ENCODE data around the gene RHOC. TPM values are rescaled to one million over a fixed set of nuclear protein-coding genes. Genes with fewer than 3 reads are reported as not detected.

The RHOC gene
- total RNA-seq, 2 experiments from 2014 or later, result 23.1 to 43.3 TPM

DNA sequence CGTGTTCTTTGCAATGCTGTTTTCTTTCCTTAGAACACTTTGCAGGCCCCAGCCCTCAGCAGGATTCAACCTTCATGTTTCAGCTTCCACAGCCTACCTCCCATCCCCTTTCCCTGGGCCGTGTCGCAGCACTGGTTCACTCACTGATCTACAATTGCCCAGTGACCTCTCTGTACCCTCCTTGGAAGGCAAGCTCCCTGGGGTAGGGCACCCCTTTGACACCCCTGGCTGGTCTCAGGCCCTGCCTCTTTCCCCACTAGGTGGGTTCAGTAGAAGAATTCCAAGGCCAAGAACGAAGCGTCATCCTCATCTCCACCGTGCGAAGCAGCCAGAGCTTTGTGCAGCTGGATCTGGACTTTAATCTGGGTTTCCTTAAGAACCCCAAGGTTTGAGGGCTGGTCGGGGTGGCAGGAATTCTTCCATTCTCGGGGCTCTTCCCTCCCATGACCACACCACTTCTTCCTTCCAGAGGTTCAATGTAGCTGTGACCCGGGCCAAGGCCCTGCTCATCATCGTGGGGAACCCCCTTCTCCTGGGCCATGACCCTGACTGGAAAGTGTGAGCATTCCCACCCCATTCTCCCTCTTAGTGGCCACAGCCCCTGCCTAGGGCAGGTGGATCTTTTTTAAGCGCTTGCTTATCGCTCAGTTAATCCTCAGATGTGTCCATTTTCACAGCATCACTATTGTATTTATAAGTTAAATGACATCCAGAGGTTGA is 7.3 kb downstream of the RHOC start:
- no peaks in the 10 kb centered on the region for H3K36me3 ChIP-seq (ENCODE audit: insufficient read depth, low read length)
- no peak overlapping the region for H3K4me3 ChIP-seq (ENCODE audit: low read depth, low read length, poor library complexity, severe bottlenecking)
- ChIA-PET POLR2A (interaction anchor here (0.9 to 1.2 kb wide), 2 partner anchors 10 to 15 kb away, joined by 3 to 4 read pairs; partner anchors contain the start of gene PPM1J), CTCF (ENCODE audit: unreplicated experiment) (no interaction called here)
- peak overlapping the region; percentile 54 for H3K27ac ChIP-seq (ENCODE audit: low read depth, low read length, poor library complexity, severe bottlenecking)
- intact Hi-C loops (cut with micrococcal nuclease; ENCODE audit: unreplicated experiment), result loop anchor here (2.0 kb wide), 1 partner anchor 25 kb away; the partner anchor contains the start of gene MOV10
- no peaks in the 10 kb centered on the region for H4K20me1 ChIP-seq (ENCODE audit: insufficient read depth, low read length)
- H2AFZ ChIP-seq (ENCODE audit: low read length), result no peak overlapping the region
- no peak for DNase-seq (ENCODE audit: low spot score)
- TF ChIP-seq, protein P1, sequence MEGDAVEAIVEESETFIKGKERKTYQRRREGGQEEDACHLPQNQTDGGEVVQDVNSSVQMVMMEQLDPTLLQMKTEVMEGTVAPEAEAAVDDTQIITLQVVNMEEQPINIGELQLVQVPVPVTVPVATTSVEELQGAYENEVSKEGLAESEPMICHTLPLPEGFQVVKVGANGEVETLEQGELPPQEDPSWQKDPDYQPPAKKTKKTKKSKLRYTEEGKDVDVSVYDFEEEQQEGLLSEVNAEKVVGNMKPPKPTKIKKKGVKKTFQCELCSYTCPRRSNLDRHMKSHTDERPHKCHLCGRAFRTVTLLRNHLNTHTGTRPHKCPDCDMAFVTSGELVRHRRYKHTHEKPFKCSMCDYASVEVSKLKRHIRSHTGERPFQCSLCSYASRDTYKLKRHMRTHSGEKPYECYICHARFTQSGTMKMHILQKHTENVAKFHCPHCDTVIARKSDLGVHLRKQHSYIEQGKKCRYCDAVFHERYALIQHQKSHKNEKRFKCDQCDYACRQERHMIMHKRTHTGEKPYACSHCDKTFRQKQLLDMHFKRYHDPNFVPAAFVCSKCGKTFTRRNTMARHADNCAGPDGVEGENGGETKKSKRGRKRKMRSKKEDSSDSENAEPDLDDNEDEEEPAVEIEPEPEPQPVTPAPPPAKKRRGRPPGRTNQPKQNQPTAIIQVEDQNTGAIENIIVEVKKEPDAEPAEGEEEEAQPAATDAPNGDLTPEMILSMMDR (conservative IDR thresholded peaks at IDR 0.05; ENCODE audit: low read length), result no peak
- no peak for TF ChIP-seq EZH2phosphoT487 (IDR thresholded peaks at IDR 0.05; ENCODE audit: borderline replicate concordance, low read depth, low read length)
- peak overlapping the region; percentile 75; the same call in 1 of the 2 replicates for H3K4me2 ChIP-seq (ENCODE audit: low read length)
- BruUV-seq (replicated peaks), result no TSS peak
- no peaks in the 10 kb centered on the region for H3K79me2 ChIP-seq (ENCODE audit: insufficient read depth, low read depth, low read length)
- peaks cover 45% of the 10 kb centered on the region for H3K4me1 ChIP-seq (ENCODE audit: insufficient read depth, low read length, poor library complexity, severe bottlenecking)
- no peaks in the 10 kb centered on the region for H3K9me2 ChIP-seq (ENCODE audit: insufficient read depth, low read length)
- no peaks in the 10 kb centered on the region for H3K9me3 ChIP-seq (ENCODE audit: low read length)

DNA sequence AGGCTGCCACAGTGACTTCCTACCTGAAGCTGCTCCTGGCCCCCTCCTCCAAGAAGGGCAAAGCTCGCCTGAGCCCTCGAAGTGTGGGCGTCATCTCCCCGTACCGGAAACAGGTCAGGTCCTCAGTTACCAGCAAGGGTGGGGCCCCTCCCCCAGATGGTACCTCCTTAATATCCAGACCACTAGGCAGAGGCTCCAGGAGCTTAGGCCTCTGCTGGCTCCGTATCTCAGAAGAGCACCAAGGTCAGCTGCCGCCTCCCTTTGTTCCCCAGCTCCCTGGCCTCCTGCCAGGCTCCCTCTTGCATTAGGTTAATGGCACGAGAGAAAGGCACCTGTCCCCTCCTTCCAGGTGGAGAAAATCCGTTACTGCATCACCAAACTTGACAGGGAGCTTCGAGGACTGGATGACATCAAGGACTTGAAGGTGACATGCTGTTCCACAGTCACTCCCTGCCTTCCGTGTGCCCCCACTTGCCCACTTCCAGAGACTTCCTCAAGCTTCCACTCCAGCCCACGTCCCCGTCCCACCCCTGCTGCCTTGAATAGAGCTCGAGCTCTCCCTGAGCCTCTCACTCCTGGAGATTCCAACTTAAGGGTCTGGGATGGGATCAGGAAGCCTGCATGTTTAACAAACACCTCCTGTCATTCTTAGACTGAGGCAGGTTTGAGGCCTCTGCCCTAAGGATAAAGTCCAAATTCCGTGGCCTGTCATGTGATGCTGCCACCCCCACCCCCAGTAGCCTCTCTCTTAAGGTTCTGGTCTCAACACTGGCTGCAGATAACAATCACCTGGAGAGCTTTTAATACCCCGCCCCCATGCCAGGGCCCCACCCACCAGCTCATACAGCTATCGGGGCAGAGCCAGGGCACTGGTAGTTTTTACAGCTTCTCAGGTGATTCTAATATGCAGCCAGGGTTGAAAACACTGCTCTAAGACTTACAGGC is 8.3 kb downstream of the RHOC start:
- BruUV-seq (replicated peaks), result no TSS peak
- no peak for DNase-seq (ENCODE audit: low spot score)
- ChIA-PET CTCF (ENCODE audit: unreplicated experiment) (no interaction called here), POLR2A (interaction anchor here (0.7 to 1.1 kb wide), 2 partner anchors 77 to 81 kb away, joined by 3 to 5 read pairs; no protein-coding TSS in a partner anchor)
- intact Hi-C loops (cut with micrococcal nuclease; ENCODE audit: unreplicated experiment), result no loop called here
- Histone ChIP-seq H3K4me3 (ENCODE audit: low read depth, low read length, poor library complexity, severe bottlenecking) (no peak overlapping the region), H3K9me3 (ENCODE audit: low read length) (no peaks in the 10 kb centered on the region), H3K36me3 (ENCODE audit: insufficient read depth, low read length) (no peaks in the 10 kb centered on the region), H3K4me2 (ENCODE audit: low read length) (no peak overlapping the region), H3K79me2 (ENCODE audit: insufficient read depth, low read depth, low read length) (no peaks in the 10 kb centered on the region), H2AFZ (ENCODE audit: low read length) (no peak overlapping the region), H3K4me1 (ENCODE audit: insufficient read depth, low read length, poor library complexity, severe bottlenecking) (peaks cover 38% of the 10 kb centered on the region), H3K27ac (ENCODE audit: low read depth, low read length, poor library complexity, severe bottlenecking) (no peak overlapping the region), H4K20me1 (ENCODE audit: insufficient read depth, low read length) (no peaks in the 10 kb centered on the region), H3K9me2 (ENCODE audit: insufficient read depth, low read length) (no peaks in the 10 kb centered on the region)
- TF ChIP-seq, protein P1 (conservative IDR thresholded peaks at IDR 0.05; ENCODE audit: low read length), result no peak
- TF ChIP-seq EZH2phosphoT487 (IDR thresholded peaks at IDR 0.05; ENCODE audit: borderline replicate concordance, low read depth, low read length), result no peak

All from OCI-LY7 (cell line).